NCI-H2171 (cell line): ENCODE results near the gene LRRC70.
"Not testable (repeated sequence)": the region's sequence is repeated elsewhere in the genome, so short reads cannot be mapped to it uniquely, and the experiment has no call there.

Experiments
- DNase-seq: peaks from one replicate; lab custom pipeline; 2025; lab: John Stamatoyannopoulos, UW

The LRRC70 gene

GRCh38 chr5:62578540-62578939, at the start of gene LRRC70:
LRRC70 (plus strand) TSS chr5:62578819; CDS start chr5:62579439, 620 bp downstream.
- no peak for DNase-seq

- DNase-seq = no peak
Measured at GRCh38 chr5:62533597-62533996, 45.0 kb upstream of the LRRC70 start.

- no peak for DNase-seq
Measured at GRCh38 chr5:62534461-62535236, 44.0 kb upstream of the LRRC70 start.

- DNase-seq = no peak
Measured at GRCh38 chr5:62536232-62536631, 42.4 kb upstream of the LRRC70 start.

- DNase-seq = no peak
Measured at GRCh38 chr5:62536783-62537182, 41.8 kb upstream of the LRRC70 start.

- no peak for DNase-seq
Measured at GRCh38 chr5:62538017-62538942, 40.3 kb upstream of the LRRC70 start.

GRCh38 chr5:62542720-62543119, 35.9 kb upstream of the LRRC70 start:
- DNase-seq = no peak

- DNase-seq = no peak
Measured at GRCh38 chr5:62547945-62548630, 30.5 kb upstream of the LRRC70 start.

- no peak for DNase-seq
Measured at GRCh38 chr5:62550103-62550502, 28.5 kb upstream of the LRRC70 start.

- no peak for DNase-seq
Measured at GRCh38 chr5:62555930-62556329, 22.7 kb upstream of the LRRC70 start.

- DNase-seq = no peak
Measured at GRCh38 chr5:62558941-62559340, 19.7 kb upstream of the LRRC70 start.

- no peak for DNase-seq
Measured at GRCh38 chr5:62560786-62561185, 17.8 kb upstream of the LRRC70 start.

- no peak for DNase-seq
Measured at GRCh38 chr5:62561896-62562295, 16.7 kb upstream of the LRRC70 start.

GRCh38 chr5:62562867-62563266, 15.8 kb upstream of the LRRC70 start:
- DNase-seq = no peak

GRCh38 chr5:62564101-62564500, 14.5 kb upstream of the LRRC70 start:
- no peak for DNase-seq

GRCh38 chr5:62565740-62566139, 12.9 kb upstream of the LRRC70 start:
- DNase-seq = not testable (repeated sequence)

GRCh38 chr5:62568143-62568542, 10.5 kb upstream of the LRRC70 start:
- DNase-seq = no peak

GRCh38 chr5:62568800-62569432, 9.7 kb upstream of the LRRC70 start:
- no peak for DNase-seq

GRCh38 chr5:62569470-62569869, 9.1 kb upstream of the LRRC70 start:
- no peak for DNase-seq

- DNase-seq = no peak
Measured at GRCh38 chr5:62572918-62573514, 5.6 kb upstream of the LRRC70 start.

GRCh38 chr5:62574599-62574998, 4.0 kb upstream of the LRRC70 start:
- no peak for DNase-seq

- no peak for DNase-seq
Measured at GRCh38 chr5:62575066-62575465, 3.6 kb upstream of the LRRC70 start.
